H1 (cell line): ENCODE measurements around the gene PFKFB3. TPM values are rescaled to one million over a fixed set of nuclear protein-coding genes. Genes with fewer than 3 reads are reported as not detected.

Experiments used
- CTCF ChIA-PET: fragments of 300-600 bp; sonication (Branson Sonifier 250); formaldehyde crosslinking; loops from one replicate; lab custom pipeline; 2021; ENCODE audit not compliant: partially characterized antibody; lab: Charles Lee
- POLR2A ChIA-PET: fragments of 300-600 bp; sonication (Branson Sonifier 250); formaldehyde crosslinking; loops from one replicate; lab custom pipeline; 2021; ENCODE audit warnings: inconsistent platforms; ENCODE audit not compliant: partially characterized antibody; lab: Charles Lee
- DNase-seq, 2 experiments: peaks; one replicate each; pipeline versions ENCODE4 v3.0.0 to v3.0.0-alpha.2; 2010 to 2022; ENCODE audit warnings: low spot score in 2 of 2, low read depth in 1 of 2, mixed read lengths in 1 of 2
- FAIRE-seq: peaks from 2 replicates; lab custom pipeline; 2011; peaks lifted over from hg19 to GRCh38; lab: Jason Lieb, UNC
- H2AFZ ChIP-seq: 2 replicates; pipeline ENCODE4 v1.8.1; 2012; ENCODE audit warnings: low read length, inconsistent platforms
- H2AK5ac ChIP-seq: 2 replicates; pipeline ENCODE4 v1.6.1; 2013; ENCODE audit warnings: low read depth, low read length
- H2BK120ac ChIP-seq: replicated peaks from 2 replicates; pipeline ENCODE3; 2013; ENCODE audit warnings: low read depth, low read length, inconsistent platforms
- H2BK12ac ChIP-seq: 2 replicates; pipeline ENCODE4 v1.6.1; 2013; ENCODE audit warnings: low read depth, low read length
- H2BK15ac ChIP-seq: 2 replicates; pipeline ENCODE4 v1.6.1; 2013; ENCODE audit warnings: low read length
- H2BK20ac ChIP-seq: 2 replicates; pipeline ENCODE4 v1.6.1; 2013; ENCODE audit warnings: low read length
- H2BK5ac ChIP-seq: 2 replicates; pipeline ENCODE4 v1.6.1; 2013; ENCODE audit warnings: low read depth, low read length
- H3K14ac ChIP-seq: 2 replicates; pipeline ENCODE4 v1.6.1; 2013; ENCODE audit warnings: inconsistent platforms; ENCODE audit not compliant: insufficient read length
- H3K18ac ChIP-seq: 2 replicates; pipeline ENCODE4 v1.6.1; 2013; ENCODE audit warnings: low read length; ENCODE audit errors: extremely low read depth
- H3K23ac ChIP-seq: 2 replicates; pipeline ENCODE4 v1.6.1; 2013; ENCODE audit warnings: inconsistent platforms; ENCODE audit not compliant: insufficient read length
- H3K23me2 ChIP-seq: 2 replicates; pipeline ENCODE4 v1.6.1; 2013; ENCODE audit warnings: low read depth, low read length
- H3K27ac ChIP-seq: 2 replicates; pipeline ENCODE4 v1.6.1; 2011; ENCODE audit warnings: low read depth, low read length, inconsistent platforms
- H3K27me3 ChIP-seq, 4 experiments: replicated peaks in 1 of 4; 1 replicate in 1 of 4; 2 replicates in 3 of 4; pipeline versions ENCODE4 v1.6.1 to v1.8.1; 2011 to 2013; ENCODE audit warnings: low read length in 3 of 4, mild to moderate bottlenecking in 3 of 4, inconsistent platforms in 2 of 4, mixed read lengths in 2 of 4, moderate library complexity in 1 of 4; ENCODE audit not compliant: control insufficient read depth in 3 of 4, insufficient read depth in 3 of 4; ENCODE audit errors: extremely low read depth in 1 of 4
- H3K36me3 ChIP-seq, 4 experiments: 2 replicates each; pipeline versions ENCODE4 v1.6.1 to v1.8.1; 2011 to 2013; ENCODE audit warnings: mild to moderate bottlenecking in 4 of 4, low read length in 3 of 4, moderate library complexity in 2 of 4, control low read depth in 1 of 4, inconsistent platforms in 1 of 4; ENCODE audit not compliant: insufficient read depth in 4 of 4, control insufficient read depth in 2 of 4
- H3K4ac ChIP-seq: replicated peaks from 2 replicates; pipeline ENCODE3; 2013; ENCODE audit warnings: low read length, low read depth, mixed read lengths, inconsistent platforms; ENCODE audit not compliant: insufficient read length
- H3K4me1 ChIP-seq, 4 experiments: replicated peaks in 1 of 4; 1 replicate in 1 of 4; 2 replicates in 3 of 4; pipeline versions ENCODE4 v1.6.1 to v1.8.1; 2011 to 2013; ENCODE audit warnings: low read length in 3 of 4, inconsistent platforms in 2 of 4, mixed read lengths in 1 of 4; ENCODE audit not compliant: insufficient read depth in 4 of 4, control insufficient read depth in 3 of 4
- H3K4me2 ChIP-seq, 2 experiments: 2 replicates each; pipeline versions ENCODE4 v1.6.1 to v1.8.1; 2011 to 2013; ENCODE audit warnings: low read depth in 2 of 2, low read length in 2 of 2, control low read depth in 1 of 2, inconsistent platforms in 1 of 2, mild to moderate bottlenecking in 1 of 2; ENCODE audit not compliant: insufficient read depth in 1 of 2
- H3K4me3 ChIP-seq, 4 experiments: fragments of 200-600, 300-600 bp in 1 of 4; sonication (generic), shearing (Covaris generic), sonication (Bioruptor Twin) in 1 of 4; 2 replicates each; pipeline versions ENCODE4 v1.5.1 to v1.8.1; 2011 to 2016; ENCODE audit warnings: low read length in 4 of 4, low read depth in 3 of 4, control low read depth in 2 of 4, inconsistent platforms in 2 of 4, mild to moderate bottlenecking in 2 of 4, mixed read lengths in 1 of 4, moderate library complexity in 1 of 4; ENCODE audit not compliant: insufficient read depth in 2 of 4; ENCODE audit errors: extremely low read depth in 1 of 4
- H3K56ac ChIP-seq: replicated peaks from 2 replicates; pipeline ENCODE3; 2013; ENCODE audit warnings: low read depth, mild to moderate bottlenecking, mixed read lengths, low read length, inconsistent platforms; ENCODE audit not compliant: insufficient read length
- H3K79me1 ChIP-seq: 2 replicates; pipeline ENCODE4 v1.6.1; 2013; ENCODE audit warnings: low read depth, low read length, control low read depth
- H3K79me2 ChIP-seq, 2 experiments: 2 replicates each; pipeline versions ENCODE4 v1.6.1 to v1.8.1; 2012 to 2013; ENCODE audit warnings: low read length in 2 of 2, mild to moderate bottlenecking in 2 of 2, inconsistent platforms in 1 of 2; ENCODE audit not compliant: insufficient read depth in 2 of 2, control insufficient read depth in 1 of 2
- H3K9ac ChIP-seq, 4 experiments: replicated peaks in 1 of 4; 1 replicate in 1 of 4; 2 replicates in 3 of 4; pipeline versions ENCODE4 v1.6.1 to v1.8.1; 2011 to 2013; ENCODE audit warnings: low read depth in 3 of 4, low read length in 3 of 4, control low read depth in 2 of 4, mild to moderate bottlenecking in 2 of 4, moderate library complexity in 2 of 4, inconsistent platforms in 1 of 4; ENCODE audit errors: extremely low read depth in 1 of 4
- H3K9me3 ChIP-seq, 2 experiments: 2 replicates each; pipeline versions ENCODE4 v1.6.1 to v1.8.1; 2012 to 2013; ENCODE audit warnings: mild to moderate bottlenecking in 2 of 2, moderate library complexity in 2 of 2, control low read depth in 1 of 2, inconsistent platforms in 1 of 2, low read depth in 1 of 2, low read length in 1 of 2, mixed read lengths in 1 of 2; ENCODE audit not compliant: insufficient read depth in 2 of 2
- H4K20me1 ChIP-seq, 2 experiments: replicated peaks in 1 of 2; 2 replicates each; pipeline versions ENCODE3 to v1.8.1; 2011 to 2013; ENCODE audit warnings: inconsistent platforms in 2 of 2, low read length in 2 of 2, mild to moderate bottlenecking in 1 of 2; ENCODE audit not compliant: insufficient read depth in 2 of 2, control insufficient read depth in 1 of 2
- H4K5ac ChIP-seq: 2 replicates; pipeline ENCODE4 v1.6.1; 2013; ENCODE audit warnings: low read length, low read depth, mixed read lengths, inconsistent platforms; ENCODE audit not compliant: insufficient read length
- H4K8ac ChIP-seq: 2 replicates; pipeline ENCODE4 v1.8.0; 2013; ENCODE audit warnings: mild to moderate bottlenecking, moderate library complexity, low read length, inconsistent platforms; ENCODE audit not compliant: insufficient read depth; ENCODE audit errors: extremely low read depth
- H4K91ac ChIP-seq: replicated peaks from 2 replicates; pipeline ENCODE3; 2013; ENCODE audit warnings: low read length, mixed read lengths, inconsistent platforms; ENCODE audit not compliant: insufficient read length
- CTBP2 ChIP-seq: IDR thresholded peaks from 2 replicates; pipeline ENCODE4 v1.7.0; 2011; ENCODE audit warnings: borderline replicate concordance, mild to moderate bottlenecking, moderate library complexity, mixed read lengths, low read length; ENCODE audit not compliant: insufficient read depth, insufficient read length
- EZH2 ChIP-seq: fragments of 200-600 bp; sonication (generic); IDR thresholded peaks from 2 replicates; pipeline ENCODE4 v1.7.1; 2012; ENCODE audit warnings: low read depth, mild to moderate bottlenecking, moderate library complexity, low read length, inconsistent platforms; ENCODE audit not compliant: severe bottlenecking
- KDM4A ChIP-seq: IDR thresholded peaks from one replicate; pipeline ENCODE4 v1.7.1; 2012; ENCODE audit warnings: low read depth, mild to moderate bottlenecking, moderate library complexity, low read length, inconsistent platforms; ENCODE audit not compliant: severe bottlenecking
- POU5F1 ChIP-seq: IDR thresholded peaks from 2 replicates; pipeline ENCODE4 v1.6.1; 2011; ENCODE audit warnings: low read depth, mild to moderate bottlenecking, low read length, moderate library complexity
- RFX5 ChIP-seq: IDR thresholded peaks from 2 replicates; pipeline ENCODE4 v1.6.1; 2011; ENCODE audit warnings: low read depth, low read length, improper control_type of control experiment, borderline replicate concordance
- TCF12 ChIP-seq: IDR thresholded peaks from 2 replicates; pipeline ENCODE4 v1.6.1; 2011; ENCODE audit warnings: low read depth, mild to moderate bottlenecking, low read length
- WGBS, 2 experiments: shearing (Covaris generic) in 1 of 2; methylation state at CpG; one replicate each; pipeline versions ENCODE4 v1.1.6 to v1.1.7; 2013 to 2015; ENCODE audit warnings: low lambda C conversion rate in 2 of 2, mixed read lengths in 2 of 2, inconsistent platforms in 1 of 2, low coverage in 1 of 2, missing lambda C conversion rate in 1 of 2; ENCODE audit not compliant: insufficient replicate concordance in 2 of 2, insufficient coverage in 1 of 2, insufficient read length in 1 of 2; ENCODE audit errors: extremely low coverage in 1 of 2, missing lambda C conversion rate in 1 of 2; 5-methylcytosine and 5-hydroxymethylcytosine counted together
- polyA plus RNA-seq, 7 experiments: library from polyadenylated mRNA; depleted of rRNA in 3 of 7; stranded (reverse) in 5 of 7; unstranded in 2 of 7; fragments of >200 nt in 5 of 7; fragments of 200-250 nt in 2 of 7; gene quantifications; 1 replicate in 5 of 7; 2 replicates in 1 of 7; 4 replicates in 1 of 7; pipeline versions ENCODE4 v1.2.1 to v1.2.3, GENCODE V29; 2011 to 2013; ENCODE audit warnings: missing spikeins in 2 of 7, mixed read lengths in 2 of 7
- total RNA-seq: library from RNA; stranded (reverse); fragmentation: NEBNext Ultra II Directional; extraction: Animal tissue kit (Norgen Biotek cat#: 25700); gene quantifications from 2 replicates; pipeline ENCODE4 v1.2.1, GENCODE V29; 2021

Gene PFKFB3
- total and polyA plus RNA-seq, 2 of the 8 experiments (the other 6 are each of a cell fraction or from before 2014, with no cell fraction given) = 15.6 to 32.0 TPM

DNA sequence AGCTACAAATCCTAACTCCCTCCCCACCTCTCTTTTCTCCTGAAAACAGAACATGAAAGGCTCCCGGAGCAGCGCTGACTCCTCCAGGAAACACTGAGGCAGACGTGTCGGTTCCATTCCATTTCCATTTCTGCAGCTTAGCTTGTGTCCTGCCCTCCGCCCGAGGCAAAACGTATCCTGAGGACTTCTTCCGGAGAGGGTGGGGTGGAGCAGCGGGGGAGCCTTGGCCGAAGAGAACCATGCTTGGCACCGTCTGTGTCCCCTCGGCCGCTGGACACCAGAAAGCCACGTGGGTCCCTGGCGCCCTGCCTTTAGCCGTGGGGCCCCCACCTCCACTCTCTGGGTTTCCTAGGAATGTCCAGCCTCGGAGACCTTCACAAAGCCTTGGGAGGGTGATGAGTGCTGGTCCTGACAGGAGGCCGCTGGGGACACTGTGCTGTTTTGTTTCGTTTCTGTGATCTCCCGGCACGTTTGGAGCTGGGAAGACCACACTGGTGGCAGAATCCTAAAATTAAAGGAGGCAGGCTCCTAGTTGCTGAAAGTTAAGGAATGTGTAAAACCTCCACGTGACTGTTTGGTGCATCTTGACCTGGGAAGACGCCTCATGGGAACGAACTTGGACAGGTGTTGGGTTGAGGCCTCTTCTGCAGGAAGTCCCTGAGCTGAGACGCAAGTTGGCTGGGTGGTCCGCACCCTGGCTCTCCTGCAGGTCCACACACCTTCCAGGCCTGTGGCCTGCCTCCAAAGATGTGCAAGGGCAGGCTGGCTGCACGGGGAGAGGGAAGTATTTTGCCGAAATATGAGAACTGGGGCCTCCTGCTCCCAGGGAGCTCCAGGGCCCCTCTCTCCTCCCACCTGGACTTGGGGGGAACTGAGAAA lies 30.4 kb downstream of the PFKFB3 start:
- H3K36me3 ChIP-seq = peaks cover 8 to 34% (median 19%) of the 10 kb centered on the region in 4 experiments; a peak in 7 of 8 replicates
- WGBS, 2 experiments = 90% methylated on average over 27 of the region's 28 CpGs; no CpG with 5 or more reads in 1 of the 2 experiments
- no peak overlapping the region for H2AFZ ChIP-seq
- H3K23ac ChIP-seq = no peak overlapping the region
- no peak overlapping the region for H3K4me3 ChIP-seq
- H2BK20ac ChIP-seq = no peak overlapping the region
- no peak overlapping the region for H4K8ac ChIP-seq
- no peak overlapping the region for H4K91ac ChIP-seq
- H2BK12ac ChIP-seq = no peak overlapping the region
- H3K14ac ChIP-seq = no peak overlapping the region
- no peak overlapping the region for H3K18ac ChIP-seq
- no peaks in the 10 kb centered on the region for H3K79me2 ChIP-seq
- H4K20me1 ChIP-seq = peaks cover 0 to 5% of the 10 kb centered on the region in 2 experiments
- H3K4me1 ChIP-seq = no peaks in the 10 kb centered on the region
- no peak overlapping the region for H3K4ac ChIP-seq
- H3K9ac ChIP-seq = no peak overlapping the region
- no peak overlapping the region for H2BK120ac ChIP-seq
- DNase-seq = no peak
- H3K79me1 ChIP-seq = no peaks in the 10 kb centered on the region; the same call in 1 of the 2 replicates
- H3K23me2 ChIP-seq = no peaks in the 10 kb centered on the region
- FAIRE-seq = no peak
- H3K4me2 ChIP-seq = no peak overlapping the region
- POLR2A ChIA-PET = interaction anchor here (0.7 kb wide), 1 partner anchor 60 kb away, joined by 3 read pairs; no protein-coding TSS in a partner anchor
- CTCF ChIA-PET = interaction anchor here (0.9 to 6.0 kb wide), 4 partner anchors 11 to 173 kb away, joined by 3 to 38 read pairs (median 9); partner anchors contain the start of gene PFKFB3
- no peaks in the 10 kb centered on the region for H3K9me3 ChIP-seq
- H2BK15ac ChIP-seq = no peak overlapping the region
- no peak overlapping the region for H2BK5ac ChIP-seq
- TF ChIP-seq RFX5 (no peak), CTBP2 (no peak), KDM4A (no peak), TCF12 (no peak), EZH2 (no peak), POU5F1 (no peak)
- H3K27ac ChIP-seq = no peak overlapping the region
- H3K27me3 ChIP-seq = no peaks in the 10 kb centered on the region
- no peak overlapping the region for H4K5ac ChIP-seq
- no peak overlapping the region for H3K56ac ChIP-seq
- H2AK5ac ChIP-seq = no peak overlapping the region
